Measurements from ENCODE around the gene PACRG.

The PACRG gene

GRCh38 chr6:163083141-163083540 lies 355.4 kb downstream of the PACRG start:
- Histone ChIP-seq H3K14ac (ENCODE audit: low read length in 2 of 2) (no peak overlapping the region), H2BK5ac (ENCODE audit: low read depth, low read length, poor library complexity, severe bottlenecking) (no peak overlapping the region), H3K18ac (ENCODE audit: low read depth in 1 of 2, low read length in 2 of 2) (no peak overlapping the region), H2AK5ac (ENCODE audit: low read length, severe bottlenecking) (no peak overlapping the region), H3K9ac (ENCODE audit: low read length) (no peak overlapping the region), H2BK120ac (ENCODE audit: low read depth, low read length) (no peak overlapping the region), H3K4ac (ENCODE audit: low read depth in 1 of 2, low read length in 2 of 2) (no peak overlapping the region), H3K9me3 (ENCODE audit: control insufficient read depth, low read length) (no peaks in the 10 kb centered on the region), H2BK15ac (ENCODE audit: low read depth, poor library complexity, severe bottlenecking) (no peak overlapping the region), H3K4me1 (ENCODE audit: control insufficient read depth, insufficient read depth, low read depth, low read length) (no peaks in the 10 kb centered on the region), H2BK12ac (ENCODE audit: low read length in 2 of 2) (no peak overlapping the region), H4K8ac (ENCODE audit: low read length) (no peak overlapping the region), H3K27ac (ENCODE audit: low read length, poor library complexity, severe bottlenecking) (no peak overlapping the region), H2AFZ (ENCODE audit: low read depth, low read length) (no peak overlapping the region), H4K91ac (ENCODE audit: low read length) (no peak overlapping the region), H3K27me3 (ENCODE audit: control insufficient read depth in 1 of 2, insufficient read depth in 1 of 2, low read length in 2 of 2) (peaks cover 0 to 3% of the 10 kb centered on the region in 2 experiments), H3K36me3 (ENCODE audit: control insufficient read depth in 1 of 2, insufficient read depth in 2 of 2, low read depth in 1 of 2, low read length in 2 of 2) (no peaks in the 10 kb centered on the region), H3K79me1 (replicated peaks; ENCODE audit: low read length, poor library complexity, severe bottlenecking) (no peaks in the 10 kb centered on the region), H3K23ac (ENCODE audit: low read length in 2 of 2) (no peak overlapping the region), H3K4me2 (ENCODE audit: low read length, poor library complexity, severe bottlenecking) (no peak overlapping the region), H3K4me3 (ENCODE audit: insufficient read depth in 1 of 2, low read depth in 1 of 2, low read length in 2 of 2) (no peak overlapping the region)
- no peak for DNase-seq
- WGBS: 50% methylated on average over 3 of the region's 3 CpGs

GRCh38 chr6:163085426-163085825 lies 357.7 kb downstream of the PACRG start:
- no peak overlapping the region for H2AFZ ChIP-seq (ENCODE audit: low read depth, low read length)
- no peak overlapping the region for H3K4me3 ChIP-seq (ENCODE audit: insufficient read depth in 1 of 2, low read depth in 1 of 2, low read length in 2 of 2)
- 63% methylated on average over 3 of the region's 5 CpGs for WGBS

GRCh38 chr6:163085861-163086623 lies 358.3 kb downstream of the PACRG start:
- no peaks in the 10 kb centered on the region for H3K79me1 ChIP-seq (replicated peaks; ENCODE audit: low read length, poor library complexity, severe bottlenecking)
- 67% methylated on average over 6 of the region's 8 CpGs for WGBS
- H3K9ac ChIP-seq (ENCODE audit: low read length): no peak overlapping the region
- H3K23ac ChIP-seq (ENCODE audit: low read length in 2 of 2): no peak overlapping the region
- peak; percentile 12 for DNase-seq
- H2BK15ac ChIP-seq (ENCODE audit: low read depth, poor library complexity, severe bottlenecking): no peak overlapping the region
- H2BK12ac ChIP-seq (ENCODE audit: low read length in 2 of 2): no peak overlapping the region
- no peak overlapping the region for H3K4me2 ChIP-seq (ENCODE audit: low read length, poor library complexity, severe bottlenecking)
- H3K4ac ChIP-seq (ENCODE audit: low read depth in 1 of 2, low read length in 2 of 2): no peak overlapping the region
- no peak overlapping the region for H4K91ac ChIP-seq (ENCODE audit: low read length)
- no peak overlapping the region for H2AFZ ChIP-seq (ENCODE audit: low read depth, low read length)
- no peaks in the 10 kb centered on the region for H3K9me3 ChIP-seq (ENCODE audit: control insufficient read depth, low read length)
- no peak overlapping the region for H2BK5ac ChIP-seq (ENCODE audit: low read depth, low read length, poor library complexity, severe bottlenecking)
- no peak overlapping the region for H3K18ac ChIP-seq (ENCODE audit: low read depth in 1 of 2, low read length in 2 of 2)
- H3K27ac ChIP-seq (ENCODE audit: low read length, poor library complexity, severe bottlenecking): no peak overlapping the region
- H2AK5ac ChIP-seq (ENCODE audit: low read length, severe bottlenecking): no peak overlapping the region
- H2BK120ac ChIP-seq (ENCODE audit: low read depth, low read length): no peak overlapping the region
- no peak overlapping the region for H3K4me3 ChIP-seq (ENCODE audit: insufficient read depth in 1 of 2, low read depth in 1 of 2, low read length in 2 of 2)
- H3K27me3 ChIP-seq (ENCODE audit: control insufficient read depth in 1 of 2, insufficient read depth in 1 of 2, low read length in 2 of 2): peaks cover 0 to 3% of the 10 kb centered on the region in 2 experiments
- H3K4me1 ChIP-seq (ENCODE audit: control insufficient read depth, insufficient read depth, low read depth, low read length): no peaks in the 10 kb centered on the region
- H3K36me3 ChIP-seq (ENCODE audit: control insufficient read depth in 1 of 2, insufficient read depth in 2 of 2, low read depth in 1 of 2, low read length in 2 of 2): no peaks in the 10 kb centered on the region
- H4K8ac ChIP-seq (ENCODE audit: low read length): no peak overlapping the region
- H3K14ac ChIP-seq (ENCODE audit: low read length in 2 of 2): no peak overlapping the region

More at GRCh38 chr6:163085426-163085825, 357.7 kb downstream of the PACRG start:
- H3K4me2 ChIP-seq (ENCODE audit: low read length, poor library complexity, severe bottlenecking): no peak overlapping the region
- H3K9me3 ChIP-seq (ENCODE audit: control insufficient read depth, low read length): no peaks in the 10 kb centered on the region
- no peak overlapping the region for H3K23ac ChIP-seq (ENCODE audit: low read length in 2 of 2)
- peaks cover 0 to 3% of the 10 kb centered on the region in 2 experiments for H3K27me3 ChIP-seq (ENCODE audit: control insufficient read depth in 1 of 2, insufficient read depth in 1 of 2, low read length in 2 of 2)
- H2BK12ac ChIP-seq (ENCODE audit: low read length in 2 of 2): no peak overlapping the region
- no peak overlapping the region for H3K18ac ChIP-seq (ENCODE audit: low read depth in 1 of 2, low read length in 2 of 2)
- peak overlapping the region; percentile 19 for H2BK120ac ChIP-seq (ENCODE audit: low read depth, low read length)
- peak overlapping the region; percentile 15 for H4K91ac ChIP-seq (ENCODE audit: low read length)
- H3K4ac ChIP-seq (ENCODE audit: low read depth in 1 of 2, low read length in 2 of 2): no peak overlapping the region
- H3K4me1 ChIP-seq (ENCODE audit: control insufficient read depth, insufficient read depth, low read depth, low read length): no peaks in the 10 kb centered on the region
- H3K9ac ChIP-seq (ENCODE audit: low read length): no peak overlapping the region
- H3K79me1 ChIP-seq (replicated peaks; ENCODE audit: low read length, poor library complexity, severe bottlenecking): no peaks in the 10 kb centered on the region
- no peak overlapping the region for H2BK5ac ChIP-seq (ENCODE audit: low read depth, low read length, poor library complexity, severe bottlenecking)
- H2AK5ac ChIP-seq (ENCODE audit: low read length, severe bottlenecking): no peak overlapping the region
- no peaks in the 10 kb centered on the region for H3K36me3 ChIP-seq (ENCODE audit: control insufficient read depth in 1 of 2, insufficient read depth in 2 of 2, low read depth in 1 of 2, low read length in 2 of 2)
- no peak overlapping the region for H3K14ac ChIP-seq (ENCODE audit: low read length in 2 of 2)
- H2BK15ac ChIP-seq (ENCODE audit: low read depth, poor library complexity, severe bottlenecking): no peak overlapping the region
- DNase-seq: no peak
- H3K27ac ChIP-seq (ENCODE audit: low read length, poor library complexity, severe bottlenecking): no peak overlapping the region
- H4K8ac ChIP-seq (ENCODE audit: low read length): no peak overlapping the region

GRCh38 chr6:163086624-163086920 lies 358.8 kb downstream of the PACRG start:
- H2BK15ac ChIP-seq (ENCODE audit: low read depth, poor library complexity, severe bottlenecking): no peak overlapping the region
- no peak overlapping the region for H3K4me2 ChIP-seq (ENCODE audit: low read length, poor library complexity, severe bottlenecking)
- H3K4me3 ChIP-seq (ENCODE audit: insufficient read depth in 1 of 2, low read depth in 1 of 2, low read length in 2 of 2): no peak overlapping the region
- no peak for DNase-seq
- H3K9ac ChIP-seq (ENCODE audit: low read length): no peak overlapping the region
- no peaks in the 10 kb centered on the region for H3K4me1 ChIP-seq (ENCODE audit: control insufficient read depth, insufficient read depth, low read depth, low read length)
- H3K79me1 ChIP-seq (replicated peaks; ENCODE audit: low read length, poor library complexity, severe bottlenecking): no peaks in the 10 kb centered on the region
- H2BK12ac ChIP-seq (ENCODE audit: low read length in 2 of 2): no peak overlapping the region
- no peak overlapping the region for H2AK5ac ChIP-seq (ENCODE audit: low read length, severe bottlenecking)
- no peak overlapping the region for H2AFZ ChIP-seq (ENCODE audit: low read depth, low read length)
- peaks cover 0 to 3% of the 10 kb centered on the region in 2 experiments for H3K27me3 ChIP-seq (ENCODE audit: control insufficient read depth in 1 of 2, insufficient read depth in 1 of 2, low read length in 2 of 2)
- H2BK120ac ChIP-seq (ENCODE audit: low read depth, low read length): no peak overlapping the region
- H3K14ac ChIP-seq (ENCODE audit: low read length in 2 of 2): no peak overlapping the region
- no peak overlapping the region for H2BK5ac ChIP-seq (ENCODE audit: low read depth, low read length, poor library complexity, severe bottlenecking)
- no peak overlapping the region for H4K91ac ChIP-seq (ENCODE audit: low read length)
- no peak overlapping the region for H4K8ac ChIP-seq (ENCODE audit: low read length)
- no peaks in the 10 kb centered on the region for H3K36me3 ChIP-seq (ENCODE audit: control insufficient read depth in 1 of 2, insufficient read depth in 2 of 2, low read depth in 1 of 2, low read length in 2 of 2)
- no peak overlapping the region for H3K23ac ChIP-seq (ENCODE audit: low read length in 2 of 2)
- H3K27ac ChIP-seq (ENCODE audit: low read length, poor library complexity, severe bottlenecking): no peak overlapping the region
- WGBS: 100% methylated on average over 1 of the region's 1 CpG
- H3K18ac ChIP-seq (ENCODE audit: low read depth in 1 of 2, low read length in 2 of 2): no peak overlapping the region
- H3K4ac ChIP-seq (ENCODE audit: low read depth in 1 of 2, low read length in 2 of 2): no peak overlapping the region
- H3K9me3 ChIP-seq (ENCODE audit: control insufficient read depth, low read length): no peaks in the 10 kb centered on the region
